Loucy (cell line): ENCODE results near the gene NOTO.

ENCODE experiments used
- CTCF ChIP-seq: fragments of 200-600 bp; sonication (generic); conservative IDR thresholded peaks from 2 replicates; pipeline ENCODE4 v1.5.1; 2014; ENCODE audit warnings: mild to moderate bottlenecking, antibody characterized with exemption, low read length
- EZH2phosphoT487 ChIP-seq: fragments of 200-600 bp; IDR thresholded peaks from 2 replicates; pipeline ENCODE4 v1.6.1; 2018; ENCODE audit warnings: antibody characterized with exemption, mild to moderate bottlenecking, moderate library complexity, borderline replicate concordance

- TF ChIP-seq CTCF = no peak
- TF ChIP-seq EZH2phosphoT487 = no peak
These were observed 26.0 kb upstream of the NOTO start for GRCh38 chr2:73176205-73176880.
